ENCODE measurements around the gene GKAP1.

Gene GKAP1

DNA sequence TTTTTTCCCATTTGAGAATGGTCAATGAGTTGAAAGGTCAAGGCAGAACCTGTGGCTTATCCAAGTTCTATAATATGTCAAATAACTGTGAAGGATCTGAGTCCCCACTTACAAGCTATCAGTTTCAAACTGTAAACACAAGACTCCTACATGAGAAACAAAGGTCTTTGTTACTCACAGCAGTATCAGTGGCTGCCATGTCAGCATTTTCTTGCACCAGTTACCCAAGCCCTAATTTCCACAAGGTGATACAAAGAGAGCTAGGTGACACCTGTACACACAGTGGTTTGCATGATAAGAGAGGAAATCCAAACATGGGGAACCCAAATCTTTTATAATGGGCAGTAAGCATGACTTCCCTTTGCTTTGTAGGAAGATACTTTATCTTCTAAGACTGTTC is 101.8 kb downstream of the GKAP1 start:
- no peak for DNase-seq (ENCODE audit: low read depth in 2 of 2)
- no peak overlapping the region for H3K4me3 ChIP-seq (replicated peaks in 1 of 2; ENCODE audit: low read depth in 2 of 2, low read length in 2 of 2)
- TF ChIP-seq, protein P1, sequence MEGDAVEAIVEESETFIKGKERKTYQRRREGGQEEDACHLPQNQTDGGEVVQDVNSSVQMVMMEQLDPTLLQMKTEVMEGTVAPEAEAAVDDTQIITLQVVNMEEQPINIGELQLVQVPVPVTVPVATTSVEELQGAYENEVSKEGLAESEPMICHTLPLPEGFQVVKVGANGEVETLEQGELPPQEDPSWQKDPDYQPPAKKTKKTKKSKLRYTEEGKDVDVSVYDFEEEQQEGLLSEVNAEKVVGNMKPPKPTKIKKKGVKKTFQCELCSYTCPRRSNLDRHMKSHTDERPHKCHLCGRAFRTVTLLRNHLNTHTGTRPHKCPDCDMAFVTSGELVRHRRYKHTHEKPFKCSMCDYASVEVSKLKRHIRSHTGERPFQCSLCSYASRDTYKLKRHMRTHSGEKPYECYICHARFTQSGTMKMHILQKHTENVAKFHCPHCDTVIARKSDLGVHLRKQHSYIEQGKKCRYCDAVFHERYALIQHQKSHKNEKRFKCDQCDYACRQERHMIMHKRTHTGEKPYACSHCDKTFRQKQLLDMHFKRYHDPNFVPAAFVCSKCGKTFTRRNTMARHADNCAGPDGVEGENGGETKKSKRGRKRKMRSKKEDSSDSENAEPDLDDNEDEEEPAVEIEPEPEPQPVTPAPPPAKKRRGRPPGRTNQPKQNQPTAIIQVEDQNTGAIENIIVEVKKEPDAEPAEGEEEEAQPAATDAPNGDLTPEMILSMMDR (IDR thresholded peaks at IDR 0.05; ENCODE audit: low read depth, low read length), result no peak

DNA sequence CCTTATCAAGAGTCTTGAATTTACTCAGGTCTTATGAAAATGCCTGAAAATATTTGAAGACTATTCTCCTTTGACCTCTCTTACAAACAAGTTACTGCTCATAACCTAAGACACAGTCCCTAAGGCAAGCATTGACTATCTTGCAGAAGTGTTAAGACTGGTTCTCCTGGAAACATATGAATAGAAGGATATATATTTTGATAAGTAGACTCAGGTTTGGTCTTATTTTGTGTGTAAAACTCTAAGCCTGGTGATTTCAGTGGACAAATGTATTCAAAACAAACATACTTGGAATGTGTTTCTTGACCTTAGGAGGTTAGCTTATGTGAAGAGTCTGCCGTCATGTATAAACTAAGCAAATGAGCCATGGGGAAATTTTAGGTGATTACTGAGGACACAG is 102.3 kb downstream of the GKAP1 start:
- no peak for DNase-seq (ENCODE audit: low read depth in 2 of 2)
- TF ChIP-seq, protein P1 (IDR thresholded peaks at IDR 0.05; ENCODE audit: low read depth, low read length), result no peak
- H3K4me3 ChIP-seq (replicated peaks in 1 of 2; ENCODE audit: low read depth in 2 of 2, low read length in 2 of 2), result no peak overlapping the region

DNA sequence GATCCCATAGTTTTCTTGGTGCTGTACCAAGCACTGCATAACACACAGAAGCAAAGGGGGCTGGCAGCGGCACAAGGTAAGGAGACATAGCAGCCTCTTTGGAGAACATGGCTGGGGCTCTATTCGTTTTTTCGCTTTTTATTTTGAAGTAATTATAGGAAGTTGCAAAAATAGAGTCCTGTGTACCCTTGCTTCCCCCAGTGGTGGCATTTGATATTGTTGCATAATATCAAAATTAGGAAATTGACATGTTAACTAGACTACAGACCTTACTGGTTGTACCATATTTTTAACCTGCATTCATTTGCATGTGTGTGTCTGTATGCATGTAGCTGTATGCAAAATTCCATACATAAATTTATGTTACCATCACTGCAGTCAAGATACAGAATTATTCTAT is 103.2 kb downstream of the GKAP1 start:
- no peak for DNase-seq (ENCODE audit: low read depth in 2 of 2)
- TF ChIP-seq, protein P1 (IDR thresholded peaks at IDR 0.05; ENCODE audit: low read depth, low read length), result peak; percentile 33

DNA sequence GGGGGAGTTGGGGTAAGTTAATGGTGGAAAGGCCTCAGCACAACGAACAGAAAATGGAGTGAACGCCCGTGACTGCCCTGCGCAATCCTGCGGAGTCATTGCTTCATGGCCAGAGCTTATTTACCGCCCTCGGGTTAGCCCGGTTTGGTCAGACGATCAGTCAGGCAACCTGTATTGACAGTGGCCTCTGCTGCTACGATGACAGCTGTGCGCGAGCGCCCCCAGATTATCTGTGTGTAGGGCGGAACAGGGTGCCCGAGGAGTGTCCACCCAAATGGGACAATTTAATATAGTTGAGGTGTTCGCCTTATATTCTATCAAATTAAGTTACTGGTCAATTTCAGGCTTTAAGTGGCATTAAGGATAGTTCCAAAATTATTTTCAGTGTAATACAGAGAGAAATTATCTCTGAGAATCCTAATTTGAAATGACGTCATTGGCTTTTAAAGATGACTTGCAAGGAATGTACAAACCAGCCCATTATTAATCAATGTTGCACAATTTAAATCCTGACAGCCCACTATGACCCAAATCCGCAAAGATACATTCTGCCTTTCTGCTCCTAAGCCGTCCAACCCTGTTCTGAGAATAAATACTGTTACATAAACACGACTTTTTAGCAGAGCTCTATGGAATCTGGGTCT is 108.9 kb downstream of the GKAP1 start:
- TF ChIP-seq, protein P1 (IDR thresholded peaks at IDR 0.05; ENCODE audit: low read depth, low read length), result no peak
- DNase-seq (ENCODE audit: low read depth in 2 of 2), result peak; percentile 61 to 72
- peak overlapping the region; percentile 84 to 90 for H3K4me3 ChIP-seq (replicated peaks in 1 of 2; ENCODE audit: low read depth in 2 of 2, low read length in 2 of 2)

More for the DNA sequence above, 103.2 kb downstream of the GKAP1 start:
- H3K4me3 ChIP-seq (replicated peaks in 1 of 2; ENCODE audit: low read depth in 2 of 2, low read length in 2 of 2), result no peak overlapping the region

DNA sequence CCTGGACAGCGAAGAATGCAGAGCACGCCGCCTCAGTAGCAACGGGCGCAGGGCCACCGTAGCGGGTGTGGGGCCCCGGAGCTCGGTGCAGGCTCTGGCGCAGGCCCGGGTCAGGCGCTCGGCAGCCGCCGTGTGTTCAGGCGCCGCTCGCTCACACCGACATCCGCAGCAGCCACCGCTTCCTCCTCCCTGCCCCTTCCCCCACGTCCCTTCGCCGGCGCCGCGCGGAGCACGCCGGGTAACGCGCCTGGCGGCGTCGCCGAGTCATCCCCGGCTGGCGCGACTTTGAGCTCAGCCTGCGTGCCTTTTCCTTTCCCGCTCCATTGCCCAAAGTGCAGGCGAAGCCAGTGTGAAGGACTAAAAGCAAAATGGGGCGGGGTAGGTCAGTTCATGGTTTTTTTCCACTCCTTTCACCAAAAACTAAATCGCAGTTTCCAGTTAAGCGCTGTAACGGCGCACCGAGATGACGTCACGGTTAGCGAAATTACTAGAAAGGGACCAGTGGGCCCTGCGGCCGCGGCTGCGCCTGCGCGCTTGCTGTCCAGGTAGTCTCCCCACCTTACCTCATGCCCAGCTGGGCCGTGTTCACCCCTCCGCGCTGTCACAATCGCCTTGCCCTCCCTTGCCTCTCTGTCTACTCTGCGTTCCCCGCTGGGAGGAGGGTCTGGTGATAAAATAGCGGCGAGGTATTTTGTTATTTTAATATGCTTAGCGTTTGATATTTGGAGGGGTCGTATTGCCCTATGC is 109.6 kb downstream of the GKAP1 start, which contains the start of gene UBQLN1:
Gene UBQLN1, minus strand, starts transcription at position 191 of the 747 bp plus-strand sequence. CDS start 279 bp downstream, outside the sequence.
- TF ChIP-seq, protein P1 (IDR thresholded peaks at IDR 0.05; ENCODE audit: low read depth, low read length), result no peak
- H3K4me3 ChIP-seq (replicated peaks in 1 of 2; ENCODE audit: low read depth in 2 of 2, low read length in 2 of 2), result peak within 1 kb of the TSS; percentile 84 to 90
- DNase-seq (ENCODE audit: low read depth in 2 of 2), result peak; percentile 95 to 96

DNA sequence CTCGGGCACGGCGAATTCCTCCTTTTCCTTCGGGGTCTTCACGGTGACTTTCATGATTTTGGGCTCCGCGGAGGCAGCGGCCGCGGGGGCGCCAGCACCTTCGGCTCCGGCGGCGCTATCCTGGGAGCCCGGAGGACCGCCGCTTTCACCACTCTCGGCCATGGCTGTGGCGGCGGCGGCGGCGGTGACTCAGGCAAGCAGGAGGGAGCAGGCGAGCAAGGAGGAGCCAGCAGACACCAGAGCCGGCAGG is 110.1 kb downstream of the GKAP1 start:
- TF ChIP-seq, protein P1 (IDR thresholded peaks at IDR 0.05; ENCODE audit: low read depth, low read length), result no peak
- DNase-seq (ENCODE audit: low read depth in 2 of 2), result peak in 1 of 2 donors; percentile 87
- H3K4me3 ChIP-seq (replicated peaks in 1 of 2; ENCODE audit: low read depth in 2 of 2, low read length in 2 of 2), result peak overlapping the region; percentile 84 to 90

Measured in cardiac fibroblast (primary cell).